Neutrophil (primary cell): Measurements from ENCODE around the gene TAF6.

Experiments used
- H3K27ac ChIP-seq: fragments of 200-600 bp; sonication (generic); 2 replicates; pipeline ENCODE4 v1.5.1; 2016; ENCODE audit warnings: mild to moderate bottlenecking, moderate library complexity
- H3K27me3 ChIP-seq: fragments of 200-600 bp; sonication (generic); 2 replicates; pipeline ENCODE4 v1.6.0; 2016; ENCODE audit warnings: mild to moderate bottlenecking
- H3K36me3 ChIP-seq: fragments of 200-600 bp; sonication (generic); 2 replicates; pipeline ENCODE4 v1.5.1; 2017
- H3K4me1 ChIP-seq, 2 experiments: fragments of 200-600 bp in 1 of 2; sonication (generic) in 1 of 2; 1 replicate in 1 of 2; 2 replicates in 1 of 2; pipeline versions ENCODE4 v1.5.1 to v1.6.1; 2013 to 2016; ENCODE audit warnings: low read depth in 1 of 2, low read length in 1 of 2, mild to moderate bottlenecking in 1 of 2, moderate library complexity in 1 of 2; ENCODE audit not compliant: control insufficient read depth in 1 of 2, insufficient read depth in 1 of 2
- H3K4me3 ChIP-seq, 2 experiments: fragments of 200-600 bp in 1 of 2; sonication (generic) in 1 of 2; 1 replicate in 1 of 2; 2 replicates in 1 of 2; pipeline ENCODE4 v1.5.1; 2013 to 2016; ENCODE audit warnings: low read depth in 1 of 2, low read length in 1 of 2, mild to moderate bottlenecking in 1 of 2, moderate library complexity in 1 of 2
- H3K9me3 ChIP-seq: fragments of 200-600 bp; sonication (generic); 2 replicates; pipeline ENCODE4 v1.5.1; 2016
- CTCF ChIP-seq: fragments of 200-600 bp; sonication (generic); IDR thresholded peaks from 2 replicates; pipeline ENCODE4 v1.5.1; 2016; ENCODE audit warnings: antibody characterized with exemption

The TAF6 gene

GRCh38 chr7:100095704-100096103, 23.5 kb downstream of the TAF6 start:
- Histone ChIP-seq H3K4me3 (no peak overlapping the region), H3K4me1 (peaks cover 10% of the 10 kb centered on the region in 2 experiments), H3K27ac (no peak overlapping the region), H3K36me3 (peaks cover 75% of the 10 kb centered on the region), H3K27me3 (no peaks in the 10 kb centered on the region), H3K9me3 (no peaks in the 10 kb centered on the region)
- TF ChIP-seq CTCF: no peak

- Histone ChIP-seq H3K9me3 (no peaks in the 10 kb centered on the region), H3K27ac (no peak overlapping the region), H3K36me3 (peaks cover 79% of the 10 kb centered on the region), H3K4me1 (peaks cover 6 to 10% of the 10 kb centered on the region in 2 experiments), H3K27me3 (no peaks in the 10 kb centered on the region), H3K4me3 (no peak overlapping the region)
- TF ChIP-seq CTCF: no peak
Measured at GRCh38 chr7:100095289-100095688, 23.9 kb downstream of the TAF6 start.

- no peak for TF ChIP-seq CTCF
- Histone ChIP-seq H3K4me1 (peaks cover 6 to 9% of the 10 kb centered on the region in 2 experiments), H3K36me3 (peaks cover 79% of the 10 kb centered on the region), H3K4me3 (no peak overlapping the region), H3K27ac (peak overlapping the region; percentile 13), H3K9me3 (no peaks in the 10 kb centered on the region), H3K27me3 (no peaks in the 10 kb centered on the region)
Measured at GRCh38 chr7:100093925-100094486, 25.2 kb downstream of the TAF6 start.

GRCh38 chr7:100093498-100093897, 25.7 kb downstream of the TAF6 start:
- Histone ChIP-seq H3K27me3 (no peaks in the 10 kb centered on the region), H3K27ac (peak overlapping the region; percentile 13)
- no peak for TF ChIP-seq CTCF

GRCh38 chr7:100093054-100093453, 26.1 kb downstream of the TAF6 start:
- Histone ChIP-seq H3K9me3 (no peaks in the 10 kb centered on the region), H3K4me1 (peaks cover 12 to 15% of the 10 kb centered on the region in 2 experiments), H3K36me3 (peaks cover 75% of the 10 kb centered on the region), H3K4me3 (no peak overlapping the region), H3K27me3 (no peaks in the 10 kb centered on the region), H3K27ac (peak overlapping the region; percentile 2)
- TF ChIP-seq CTCF: no peak

More at GRCh38 chr7:100093498-100093897, 25.7 kb downstream of the TAF6 start:
- Histone ChIP-seq H3K4me3 (no peak overlapping the region), H3K4me1 (peaks cover 8 to 11% of the 10 kb centered on the region in 2 experiments), H3K36me3 (peaks cover 79% of the 10 kb centered on the region), H3K9me3 (no peaks in the 10 kb centered on the region)
